PC-3 (cell line): ENCODE data around the gene SCIMP.

Experiments
- CTCF ChIP-seq: fragments of 300-600 bp; sonication (generic); conservative IDR thresholded peaks from 2 replicates; pipeline ENCODE4 v1.5.1; 2017; ENCODE audit warnings: antibody characterized with exemption, low read depth, mild to moderate bottlenecking, low read length
- EZH2 ChIP-seq: fragments of 300-600 bp; sonication (generic); IDR thresholded peaks from one replicate; pipeline ENCODE4 v1.6.1; 2017; ENCODE audit warnings: antibody characterized with exemption, mild to moderate bottlenecking, low read length; ENCODE audit not compliant: unreplicated experiment
- EZH2phosphoT487 ChIP-seq: fragments of 300-600 bp; sonication (generic); IDR thresholded peaks from 2 replicates; pipeline ENCODE4 v1.6.1; 2018; ENCODE audit warnings: mild to moderate bottlenecking, antibody characterized with exemption, low read length, borderline replicate concordance

GRCh38 chr17:5184288-5184687 is 50.4 kb downstream of the SCIMP start:
- TF ChIP-seq EZH2phosphoT487 (no peak), EZH2 (no peak), CTCF (no peak)
